ENCODE results near the gene OPRD1.
A peak's percentile ranks its signal among the peaks of the same experiment; 100 is the strongest.
"Not testable (repeated sequence)": the region's sequence is repeated elsewhere in the genome, so short reads cannot be mapped to it uniquely, and the experiment has no call there.

OPRD1 gene

DNA sequence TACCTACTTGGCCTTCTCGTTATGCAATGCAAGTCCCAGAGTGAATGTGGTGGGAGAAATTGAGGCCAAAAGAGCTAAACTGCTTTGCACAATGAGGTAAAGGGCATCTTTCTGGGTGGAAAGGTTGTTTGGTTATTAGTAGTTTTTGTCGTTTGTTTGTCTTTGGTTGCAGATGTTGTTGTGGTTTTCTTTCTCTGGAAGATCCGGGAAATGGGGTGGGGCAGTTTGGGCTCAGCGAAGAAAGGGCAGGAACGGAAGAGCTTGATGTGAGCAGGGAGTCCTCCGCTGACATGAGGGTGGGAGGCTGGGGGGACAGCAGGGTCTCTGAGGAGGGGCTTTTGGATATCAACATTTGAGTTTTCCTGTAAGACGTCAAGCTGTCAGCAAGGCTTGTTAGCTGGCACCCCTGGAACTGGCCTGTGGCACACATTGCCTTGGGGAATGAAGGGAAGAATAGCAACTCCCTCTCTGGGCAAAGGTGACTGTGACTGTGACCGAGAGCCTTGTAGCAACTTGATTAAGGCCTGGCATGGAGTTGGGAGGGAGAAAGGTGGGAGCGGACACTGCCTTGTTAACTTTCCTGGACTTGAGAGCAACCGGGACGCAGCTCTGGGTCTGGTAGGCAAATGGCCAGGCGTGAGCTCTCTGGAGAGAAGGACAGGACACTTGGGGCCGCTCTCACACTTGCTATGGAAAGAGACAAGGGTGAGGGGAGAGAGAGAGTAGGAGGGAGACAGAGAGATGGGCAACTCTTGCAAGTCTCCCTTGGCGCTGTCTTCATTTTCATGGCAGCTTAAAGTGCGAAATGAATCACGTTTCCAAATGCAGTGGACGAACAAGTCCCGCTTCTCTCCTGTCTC, 15.4 kb upstream of the OPRD1 start:
- H3K4me3 ChIP-seq (ENCODE audit: low read depth, low read length) = no peak overlapping the region
- no peak for DNase-seq (ENCODE audit: low read depth)

GRCh38 chr1:28800324-28800723, 11.6 kb upstream of the OPRD1 start:
- DNase-seq (ENCODE audit: low read depth) = no peak
- no peak overlapping the region for H3K4me3 ChIP-seq (ENCODE audit: low read depth, low read length)

DNA sequence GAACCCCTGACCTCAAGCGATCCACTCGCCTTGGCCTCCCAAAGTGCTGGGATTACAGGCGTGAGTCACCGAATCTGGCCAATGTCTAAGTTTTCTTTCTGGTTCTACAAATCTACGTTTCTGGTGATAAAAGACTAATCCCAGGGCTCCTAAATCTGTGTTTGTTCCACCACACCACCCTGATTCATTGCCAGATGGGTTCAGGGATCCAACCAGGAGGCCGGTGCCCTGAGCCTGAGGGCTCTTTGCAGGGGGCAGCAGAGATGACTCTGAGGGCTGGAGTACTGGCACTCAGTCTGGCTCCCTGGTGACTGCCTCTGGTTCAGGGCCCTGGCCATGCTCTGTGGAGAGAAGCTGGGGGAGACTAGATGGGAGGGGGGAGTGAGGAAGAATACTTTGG, 10.5 kb upstream of the OPRD1 start:
- H3K4me3 ChIP-seq (ENCODE audit: low read depth, low read length) = no peak overlapping the region
- no peak for DNase-seq (ENCODE audit: low read depth)

DNA sequence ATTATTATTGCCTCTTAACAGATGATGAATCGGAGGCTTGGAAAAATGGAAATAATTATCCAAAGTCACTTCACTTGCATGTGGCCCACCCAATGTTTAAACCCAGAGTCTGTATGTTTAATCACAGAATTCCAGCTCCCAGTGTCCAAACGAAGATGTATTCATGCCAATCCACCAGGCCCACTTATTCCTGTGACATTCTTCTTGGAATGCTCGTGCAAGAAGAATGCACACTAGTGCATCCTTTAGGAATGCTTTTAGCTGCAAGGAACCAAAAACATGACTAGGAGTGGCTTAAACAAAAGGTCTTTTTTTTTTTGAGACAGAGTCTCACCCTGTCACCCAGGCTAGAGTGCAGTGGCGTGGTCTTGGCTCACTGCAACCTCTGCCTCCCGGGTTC, 8.9 kb upstream of the OPRD1 start:
- DNase-seq (ENCODE audit: low read depth) = no peak
- no peak overlapping the region for H3K4me3 ChIP-seq (ENCODE audit: low read depth, low read length)

- DNase-seq (ENCODE audit: low read depth) = no peak
- no peak overlapping the region for H3K4me3 ChIP-seq (ENCODE audit: low read depth, low read length)
Observed at GRCh38 chr1:28803662-28804061, 8.3 kb upstream of the OPRD1 start.

- H3K4me3 ChIP-seq (ENCODE audit: low read depth, low read length) = no peak overlapping the region
- DNase-seq (ENCODE audit: low read depth) = no peak
Observed at GRCh38 chr1:28804071-28804470, 7.9 kb upstream of the OPRD1 start.

DNA sequence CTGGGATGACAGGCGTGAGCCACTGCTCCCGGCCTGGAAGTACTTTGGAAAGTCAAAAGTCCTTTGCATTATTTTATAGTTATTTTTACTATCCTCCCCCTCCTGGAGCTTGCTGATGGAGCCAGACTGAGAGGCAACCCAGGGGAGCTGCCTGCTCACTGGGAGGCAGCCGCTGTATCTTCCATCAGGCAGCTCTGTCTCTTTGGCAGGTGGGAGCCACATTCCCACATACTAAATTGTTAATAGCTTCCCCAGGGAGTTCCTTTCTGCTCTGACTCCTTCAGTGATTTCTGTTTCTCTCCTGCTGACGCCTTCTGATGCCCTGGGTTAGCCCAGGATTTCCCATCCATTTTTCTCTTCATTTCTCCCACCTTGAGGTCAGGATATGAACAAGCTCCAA, 4.9 kb upstream of the OPRD1 start:
- no peak for DNase-seq (ENCODE audit: low read depth)
- no peak overlapping the region for H3K4me3 ChIP-seq (ENCODE audit: low read depth, low read length)

GRCh38 chr1:28807986-28808385, 4.0 kb upstream of the OPRD1 start:
- no peak overlapping the region for H3K4me3 ChIP-seq (ENCODE audit: low read depth, low read length)
- DNase-seq (ENCODE audit: low read depth) = no peak

DNA sequence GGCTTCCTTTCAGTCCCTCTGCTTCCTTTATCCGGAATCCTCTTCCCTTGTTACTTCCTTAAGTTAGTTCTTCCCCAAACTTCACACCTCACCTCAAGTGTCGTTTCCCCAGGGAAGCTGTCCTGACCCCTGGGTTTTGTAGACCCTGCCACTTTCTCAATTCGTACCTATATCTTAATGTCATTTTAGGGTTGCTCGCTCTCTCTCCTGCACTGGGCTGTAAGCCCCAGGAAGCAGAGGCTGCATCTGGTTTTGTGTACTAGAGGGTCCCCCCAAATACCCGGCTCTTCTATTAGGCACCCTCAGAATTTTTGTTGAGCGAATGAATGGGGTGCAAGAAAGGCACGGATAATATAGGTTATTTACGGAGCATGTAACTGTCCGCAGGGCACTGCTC, 603 bp upstream of the OPRD1 start:
- no peak overlapping the region for H3K4me3 ChIP-seq (ENCODE audit: low read depth, low read length)
- no peak for DNase-seq (ENCODE audit: low read depth)

DNA sequence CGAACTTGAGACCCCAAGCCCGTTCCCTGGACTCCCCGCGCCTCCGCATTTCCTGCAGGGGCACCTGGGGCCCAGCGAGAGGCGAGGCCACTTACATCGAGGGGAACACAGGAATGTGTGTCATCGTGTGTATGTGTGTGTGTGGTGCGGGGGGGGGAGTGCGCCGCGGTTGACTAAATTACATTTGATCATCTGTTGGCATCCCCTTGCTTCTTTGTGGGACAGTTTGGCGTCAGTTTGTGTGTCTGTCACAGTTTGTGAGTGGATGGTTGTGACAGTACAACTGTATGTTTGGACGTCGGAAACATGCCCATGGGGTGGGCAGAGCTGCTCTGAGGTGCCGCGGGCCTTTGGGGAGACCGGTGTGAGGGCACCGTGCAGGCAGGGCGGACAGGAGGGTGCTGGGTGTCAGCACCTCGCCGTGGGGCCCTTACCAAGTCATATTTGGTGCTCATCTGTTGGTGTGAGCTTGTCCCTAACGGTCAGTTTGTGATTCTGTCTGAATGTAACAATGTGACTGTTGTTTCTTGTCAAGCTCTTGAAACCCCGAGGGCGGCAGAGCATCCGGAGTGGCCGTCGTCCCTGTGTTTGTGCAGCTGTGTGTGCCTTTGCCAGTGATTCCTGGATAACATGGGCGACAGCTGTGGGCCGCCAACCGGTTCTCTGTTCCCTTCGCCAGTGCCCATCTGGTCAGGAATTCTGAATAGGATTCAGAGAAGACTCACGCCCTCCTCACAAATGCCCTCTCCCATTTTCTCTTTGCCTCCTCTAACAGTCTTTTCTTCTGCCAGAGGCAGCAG, 899 bp downstream of the OPRD1 start:
- DNase-seq (ENCODE audit: low read depth) = peak; percentile 3
- H3K4me3 ChIP-seq (ENCODE audit: low read depth, low read length) = no peak overlapping the region

DNA sequence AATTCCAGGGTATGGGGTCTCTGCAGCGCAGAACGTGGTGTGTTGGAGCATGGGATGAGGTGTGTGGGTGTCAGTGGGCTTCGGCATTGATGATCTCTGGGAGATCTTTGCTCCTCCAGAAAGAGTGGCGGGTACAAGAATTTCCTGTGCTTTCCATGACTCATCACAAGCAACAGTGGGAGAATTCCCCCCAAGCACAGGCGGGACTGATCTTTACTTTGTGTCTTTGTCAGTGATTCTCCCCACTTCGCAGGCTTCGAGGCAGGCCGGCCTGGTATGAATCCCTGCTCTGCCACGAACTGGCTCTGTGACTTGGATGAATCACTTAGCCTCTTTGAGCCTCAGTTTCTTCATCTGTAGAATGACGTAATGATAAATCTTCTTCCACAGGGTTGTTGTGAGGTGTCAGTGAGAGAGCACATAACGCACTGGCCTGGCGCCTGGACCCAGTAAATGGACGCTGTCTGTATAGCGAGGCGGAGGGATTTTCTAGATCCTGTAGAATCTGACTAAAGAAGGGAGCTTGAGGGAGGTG, 2.0 kb downstream of the OPRD1 start:
- H3K4me3 ChIP-seq (ENCODE audit: low read depth, low read length) = no peak overlapping the region
- DNase-seq (ENCODE audit: low read depth) = no peak

GRCh38 chr1:28815533-28816185, 3.7 kb downstream of the OPRD1 start:
- H3K4me3 ChIP-seq (ENCODE audit: low read depth, low read length) = no peak overlapping the region
- no peak for DNase-seq (ENCODE audit: low read depth)

GRCh38 chr1:28817133-28817532, 5.2 kb downstream of the OPRD1 start:
- no peak overlapping the region for H3K4me3 ChIP-seq (ENCODE audit: low read depth, low read length)
- no peak for DNase-seq (ENCODE audit: low read depth)

DNA sequence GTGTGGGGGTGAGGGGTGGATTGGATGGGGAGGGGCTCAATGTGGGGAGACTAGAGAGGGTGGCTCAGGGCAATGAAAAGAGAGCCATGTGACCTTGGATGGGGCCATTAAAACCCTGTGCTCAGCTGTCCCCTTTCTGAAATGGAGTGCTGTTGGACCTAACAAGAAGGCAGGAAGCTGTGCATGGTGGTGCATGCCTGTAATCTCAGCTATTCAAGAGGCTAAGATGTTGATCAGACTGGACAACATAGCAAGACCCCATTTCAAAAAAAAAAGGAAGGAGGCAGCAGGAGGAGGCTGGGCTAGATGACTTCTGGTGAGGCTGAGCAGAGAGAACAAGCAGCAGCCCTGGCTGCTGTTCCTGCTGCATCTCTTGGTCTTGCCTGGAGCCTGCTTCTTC, 7.0 kb downstream of the OPRD1 start:
- DNase-seq (ENCODE audit: low read depth) = no peak
- no peak overlapping the region for H3K4me3 ChIP-seq (ENCODE audit: low read depth, low read length)

- H3K4me3 ChIP-seq (ENCODE audit: low read depth, low read length) = no peak overlapping the region
- no peak for DNase-seq (ENCODE audit: low read depth)
Observed at GRCh38 chr1:28822799-28823198, 10.8 kb downstream of the OPRD1 start.

DNA sequence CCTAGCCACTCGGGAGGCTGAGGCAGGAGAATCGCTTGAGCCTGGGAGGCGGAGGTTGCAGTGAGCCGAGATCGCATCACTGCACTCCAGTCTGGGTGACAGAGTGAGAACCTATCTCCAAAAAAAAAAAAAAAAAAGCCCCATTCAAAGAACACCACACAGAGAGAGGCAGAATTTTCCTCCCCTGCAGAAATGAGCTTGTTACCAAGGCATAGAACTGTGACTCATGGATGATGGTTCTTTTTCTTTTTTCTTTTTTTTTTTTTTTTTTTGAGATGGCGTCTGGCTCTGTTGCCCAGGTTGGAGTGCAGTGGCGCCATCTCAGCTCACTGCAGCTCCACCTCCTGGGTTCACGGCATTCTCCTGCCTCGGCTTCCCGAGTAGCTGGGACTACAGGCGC, 12.1 kb downstream of the OPRD1 start:
- H3K4me3 ChIP-seq (ENCODE audit: low read depth, low read length); DNase-seq (ENCODE audit: low read depth): not testable (repeated sequence)

DNA sequence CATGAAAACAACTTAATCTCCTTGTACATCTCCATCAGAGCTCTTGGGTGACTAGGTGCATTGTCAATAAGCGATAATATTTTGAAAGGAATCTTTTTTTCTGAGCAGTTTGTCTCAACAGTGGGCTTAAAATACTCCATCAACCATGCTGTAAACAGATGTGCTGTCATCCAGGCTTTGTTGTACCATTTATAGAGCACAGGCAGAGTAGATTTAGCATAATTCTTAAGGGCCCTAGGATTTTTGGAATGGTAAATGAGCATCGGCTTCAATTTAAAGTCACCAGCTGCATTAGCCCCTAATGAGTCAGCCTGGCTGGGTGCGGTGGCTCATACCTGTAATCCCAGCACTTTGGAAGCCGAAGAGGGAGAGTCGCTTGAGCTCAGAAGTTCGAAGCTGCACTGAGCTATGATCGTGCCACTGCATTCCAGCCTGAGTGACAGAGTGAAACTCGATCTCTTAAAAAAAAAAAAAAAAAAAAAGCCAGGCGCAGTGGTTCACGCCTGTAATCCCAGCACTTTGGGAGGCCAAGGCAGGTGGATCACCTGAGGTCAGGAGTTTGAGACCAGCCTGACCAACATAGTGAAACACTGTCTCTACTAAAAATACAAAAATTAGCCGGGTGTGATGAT, 16.4 kb downstream of the OPRD1 start:
- DNase-seq (ENCODE audit: low read depth); H3K4me3 ChIP-seq (ENCODE audit: low read depth, low read length): not testable (repeated sequence)

- no peak for DNase-seq (ENCODE audit: low read depth)
- H3K4me3 ChIP-seq (ENCODE audit: low read depth, low read length) = no peak overlapping the region
Observed at GRCh38 chr1:28830814-28831213, 18.8 kb downstream of the OPRD1 start.

DNA sequence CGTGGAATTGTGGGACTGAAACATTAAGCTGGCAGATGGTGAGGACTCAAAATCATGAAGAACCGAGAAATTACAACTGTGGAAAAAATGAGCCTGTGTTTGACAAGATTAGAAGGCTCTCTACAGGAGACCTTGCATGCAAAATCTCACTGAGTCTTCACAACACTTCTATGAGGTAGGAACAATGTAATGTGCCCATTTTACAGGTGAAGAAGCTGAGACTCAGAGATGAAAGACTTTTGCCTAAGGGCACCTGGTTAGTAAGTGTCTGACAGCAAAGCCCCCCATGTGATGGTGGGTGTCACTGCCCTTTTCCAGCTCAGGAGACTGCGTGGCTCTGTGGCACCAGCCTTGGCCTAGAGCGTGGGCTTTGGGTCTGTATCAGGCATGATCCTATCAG, 21.0 kb downstream of the OPRD1 start:
- H3K4me3 ChIP-seq (ENCODE audit: low read depth, low read length) = no peak overlapping the region

DNA sequence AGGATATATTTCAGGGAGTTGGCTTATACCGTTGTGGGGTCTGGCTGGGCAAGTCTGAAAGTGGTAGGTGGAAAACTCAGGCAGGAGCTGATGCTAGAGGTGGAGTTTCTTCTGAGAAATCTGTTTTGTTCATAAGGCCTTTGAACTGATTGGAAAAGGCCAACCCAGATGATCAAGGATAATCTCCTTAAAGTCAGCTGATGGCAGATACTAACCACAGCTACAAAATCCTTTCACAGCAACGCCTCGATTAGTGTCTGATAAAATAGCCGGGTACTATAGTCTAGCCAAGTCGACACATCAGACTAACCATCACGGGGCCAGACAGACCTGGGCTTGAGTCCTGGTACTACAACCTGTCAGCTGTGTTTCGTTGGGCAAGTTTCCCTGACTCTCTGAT, 21.4 kb downstream of the OPRD1 start:
- no peak overlapping the region for H3K4me3 ChIP-seq (ENCODE audit: low read depth, low read length)
- no peak for DNase-seq (ENCODE audit: low read depth)

More for the DNA sequence above, 21.0 kb downstream of the OPRD1 start:
- DNase-seq (ENCODE audit: low read depth) = no peak

Data from skeletal muscle cell (primary cell).